ENCODE data around the gene HDAC9.

GRCh38 chr7:18637516-18637915 lies 142.0 kb downstream of the HDAC9 start:
- no peak for TF ChIP-seq CTCF (IDR thresholded peaks at IDR 0.05)
- no peak for TF ChIP-seq POLR2A (IDR thresholded peaks at IDR 0.05)
